ENCODE data around the gene PTPN14. TPM values are rescaled to one million over a fixed set of nuclear protein-coding genes. Genes with fewer than 3 reads are reported as not detected.

Gene PTPN14
- total RNA-seq, 1 donor from 2014 or later = 88.5 TPM

- peak; percentile 55 for DNase-seq (ENCODE audit: low spot score)
These were observed 219.5 kb downstream of the PTPN14 start for GRCh38 chr1:214331827-214332423.

- DNase-seq (ENCODE audit: low spot score) = no peak
These were observed 220.2 kb downstream of the PTPN14 start for GRCh38 chr1:214331180-214331579.

GRCh38 chr1:214330715-214331114 is 220.7 kb downstream of the PTPN14 start:
- no peak for DNase-seq (ENCODE audit: low spot score)

GRCh38 chr1:214330222-214330621 is 221.2 kb downstream of the PTPN14 start:
- DNase-seq (ENCODE audit: low spot score) = no peak

- DNase-seq (ENCODE audit: low spot score) = no peak
These were observed 221.8 kb downstream of the PTPN14 start for GRCh38 chr1:214329470-214330220.

- DNase-seq (ENCODE audit: low spot score) = peak; percentile 88
These were observed 222.5 kb downstream of the PTPN14 start for GRCh38 chr1:214328770-214329469.

- no peak for DNase-seq (ENCODE audit: low spot score)
These were observed 223.9 kb downstream of the PTPN14 start for GRCh38 chr1:214327514-214327913.

- DNase-seq (ENCODE audit: low spot score) = no peak
These were observed 225.0 kb downstream of the PTPN14 start for GRCh38 chr1:214326406-214326805.

GRCh38 chr1:214324896-214325800 is 226.3 kb downstream of the PTPN14 start:
- DNase-seq (ENCODE audit: low spot score) = no peak

- DNase-seq (ENCODE audit: low spot score) = no peak
These were observed 229.5 kb downstream of the PTPN14 start for GRCh38 chr1:214321705-214322453.

GRCh38 chr1:214319938-214320337 is 231.5 kb downstream of the PTPN14 start:
- DNase-seq (ENCODE audit: low spot score) = no peak

- DNase-seq (ENCODE audit: low spot score) = no peak
These were observed 232.3 kb downstream of the PTPN14 start for GRCh38 chr1:214318956-214319736.

- DNase-seq (ENCODE audit: low spot score) = no peak
These were observed 233.0 kb downstream of the PTPN14 start for GRCh38 chr1:214318356-214318755.

- DNase-seq (ENCODE audit: low spot score) = no peak
These were observed 233.7 kb downstream of the PTPN14 start for GRCh38 chr1:214317734-214318133.

- DNase-seq (ENCODE audit: low spot score) = no peak
These were observed 234.1 kb downstream of the PTPN14 start for GRCh38 chr1:214317300-214317699.

GRCh38 chr1:214316593-214316992 is 234.8 kb downstream of the PTPN14 start:
- no peak for DNase-seq (ENCODE audit: low spot score)

GRCh38 chr1:214314178-214314843 is 237.1 kb downstream of the PTPN14 start:
- DNase-seq (ENCODE audit: low spot score) = no peak

- no peak for DNase-seq (ENCODE audit: low spot score)
These were observed 238.8 kb downstream of the PTPN14 start for GRCh38 chr1:214312530-214313051.

Measured in ureter (tissue), 1 donor.